K562 (cell line): ENCODE measurements around the gene SLC5A11. TPM values are rescaled to one million over a fixed set of nuclear protein-coding genes. Genes with fewer than 3 reads are reported as not detected.
A peak's percentile ranks its signal among the peaks of the same experiment; 100 is the strongest.

Experiments used
- DMBX1 ChIP-seq: fragments of 250-450 bp; sonication (Bioruptor Pico); IDR thresholded peaks from 2 replicates; pipeline ENCODE4 v1.8.0; 2022; ENCODE audit warnings: inconsistent platforms, mild to moderate bottlenecking, moderate library complexity, borderline replicate concordance
- ID3 ChIP-seq, 2 experiments: fragments of 250-450 bp in 1 of 2; fragments of 450-650 bp in 1 of 2; sonication (Bioruptor Pico) in 1 of 2; IDR thresholded peaks; 2 replicates each; pipeline versions ENCODE4 v1.6.1 to v1.8.0; 2016 to 2021; ENCODE audit warnings: mild to moderate bottlenecking in 2 of 2, moderate library complexity in 2 of 2, missing compliant biosample characterization in 1 of 2, missing genetic modification characterization in 1 of 2
- MEF2D ChIP-seq: conservative IDR thresholded peaks from 2 replicates; pipeline ENCODE4 v1.6.1; 2016; ENCODE audit warnings: low read depth, missing genetic modification characterization, missing compliant biosample characterization
- NFYB ChIP-seq: IDR thresholded peaks from 2 replicates; pipeline ENCODE4 v1.6.1; 2011; ENCODE audit warnings: mild to moderate bottlenecking, moderate library complexity; ENCODE audit not compliant: insufficient read length; ENCODE audit errors: extremely low read depth
- NKRF ChIP-seq: fragments of 450-650 bp; IDR thresholded peaks from 2 replicates; pipeline ENCODE4 v1.6.1; 2016; ENCODE audit warnings: borderline replicate concordance
- NR0B1 ChIP-seq: fragments of 450-650 bp; IDR thresholded peaks from one replicate; pipeline ENCODE4 v1.6.1; 2018; ENCODE audit warnings: mild to moderate bottlenecking, moderate library complexity; ENCODE audit not compliant: partially characterized antibody
- NR1H2 ChIP-seq: sonication (generic); formaldehyde crosslinking; IDR thresholded peaks from 2 replicates; pipeline ENCODE4 v1.4.0; 2020; ENCODE audit warnings: mild to moderate bottlenecking, missing genetic modification reagents
- PKNOX1 ChIP-seq: fragments of 450-650 bp; IDR thresholded peaks from 2 replicates; pipeline ENCODE4 v1.6.1; 2016
- POLR2AphosphoS5 ChIP-seq: IDR thresholded peaks from 2 replicates; pipeline ENCODE4 v1.6.1; 2011; ENCODE audit warnings: mild to moderate bottlenecking, low read depth, low read length, moderate library complexity; ENCODE audit not compliant: control insufficient read depth, insufficient read depth
- POLR3A ChIP-seq: IDR thresholded peaks from 2 replicates; pipeline ENCODE4 v1.6.1; 2011; ENCODE audit warnings: borderline replicate concordance, mild to moderate bottlenecking, moderate library complexity; ENCODE audit not compliant: insufficient read length, insufficient read depth; ENCODE audit errors: extremely low read depth
- TARDBP ChIP-seq: fragments of 450-650 bp; IDR thresholded peaks from 2 replicates; pipeline ENCODE4 v1.6.1; 2016
- TRIM28 ChIP-seq: fragments of 450-650 bp; IDR thresholded peaks from 2 replicates; pipeline ENCODE4 v1.6.1; 2017
- ZNF24 ChIP-seq: fragments of 450-650 bp; IDR thresholded peaks from 2 replicates; pipeline ENCODE4 v1.6.1; 2016
- ZNF395 ChIP-seq: fragments of 200-800 bp; sonication (Bioruptor generic); IDR thresholded peaks from 2 replicates; pipeline ENCODE4 v1.6.1; 2017; ENCODE audit warnings: missing genetic modification characterization, missing compliant biosample characterization
- ZNF717 ChIP-seq: fragments of 250-450 bp; sonication (Bioruptor Pico); IDR thresholded peaks from 2 replicates; pipeline ENCODE4 v1.5.0; 2021
- polyA plus RNA-seq, 8 experiments: library from polyadenylated mRNA; depleted of rRNA in 4 of 8; stranded (reverse) in 5 of 8; unstranded in 3 of 8; fragments of >200 nt; fragmentation: Nextera tagmentation in 2 of 8; fragmentation: Illumina TruSeq in 1 of 8; extraction: Ambion mirVana in 2 of 8; extraction: Trizol in 1 of 8; gene quantifications; 2 replicates each; pipeline versions ENCODE4 v1.2.1 to v1.2.3, GENCODE V29; 2011 to 2014; ENCODE audit warnings: inconsistent platforms in 1 of 8, missing spikeins in 1 of 8
- total RNA-seq, 7 experiments: library from RNA; depleted of rRNA in 6 of 7; stranded (reverse); fragments of >200 nt in 6 of 7; fragmentation: Illumina TruSeq in 2 of 7; extraction: Trizol in 2 of 7; gene quantifications; 2 replicates each; pipeline versions ENCODE4 v1.2.1 to v1.2.3, GENCODE V29; 2011 to 2021; ENCODE audit warnings: low replicate concordance in 1 of 7

Gene SLC5A11
- total and polyA plus RNA-seq, 9 of the 15 experiments (the other 6 are each of a cell fraction or from before 2014, with no cell fraction given) = 0.04 to 0.25 (median 0.11) TPM; not detected in 3

- TF ChIP-seq NKRF = no peak
- no peak for TF ChIP-seq ZNF717 (CRISPR knock-in tag)
- 0 out of 2 replicates have a peak, but pooled peaks have one; percentile 33 for TF ChIP-seq DMBX1 (CRISPR knock-in tag)
- no peak for TF ChIP-seq TARDBP
- TF ChIP-seq NR0B1 = no peak
- TF ChIP-seq PKNOX1 = peak; percentile 42; the same call in 1 of the 2 replicates
- TF ChIP-seq NFYB = no peak
- TF ChIP-seq MEF2D (tag) = no peak
- TF ChIP-seq POLR3A = no peak
- TF ChIP-seq TRIM28 = no peak
- TF ChIP-seq ZNF395 (CRISPR knock-in tag) = 0 out of 2 replicates have a peak, but pooled peaks have one; percentile 45
- no peak for TF ChIP-seq NR1H2 (CRISPR knock-in tag)
- TF ChIP-seq ID3 (CRISPR knock-in tag; IDR thresholded peaks at IDR 0.05) = no peak
- TF ChIP-seq ID3 (tag; IDR thresholded peaks at IDR 0.05) = 0 out of 2 replicates have a peak, but pooled peaks have one; percentile 41
- peak; percentile 78 for TF ChIP-seq ZNF24
- no peak for TF ChIP-seq POLR2AphosphoS5
Measured at GRCh38 chr16:24858219-24859041, 12.7 kb downstream of the SLC5A11 start (continued).
